HG03378 (cell line): ENCODE measurements around the gene COX10.
"Not testable (repeated sequence)": the region's sequence is repeated elsewhere in the genome, so short reads cannot be mapped to it uniquely, and the experiment has no call there.

Experiments used
- ATAC-seq: cut with Tn5 transposase; IDR thresholded peaks from one replicate; pipeline ENCODE4 v1.9.1; 2021; ENCODE audit warnings: mild to moderate bottlenecking, moderate library complexity; ENCODE audit not compliant: unreplicated experiment

Gene COX10

DNA sequence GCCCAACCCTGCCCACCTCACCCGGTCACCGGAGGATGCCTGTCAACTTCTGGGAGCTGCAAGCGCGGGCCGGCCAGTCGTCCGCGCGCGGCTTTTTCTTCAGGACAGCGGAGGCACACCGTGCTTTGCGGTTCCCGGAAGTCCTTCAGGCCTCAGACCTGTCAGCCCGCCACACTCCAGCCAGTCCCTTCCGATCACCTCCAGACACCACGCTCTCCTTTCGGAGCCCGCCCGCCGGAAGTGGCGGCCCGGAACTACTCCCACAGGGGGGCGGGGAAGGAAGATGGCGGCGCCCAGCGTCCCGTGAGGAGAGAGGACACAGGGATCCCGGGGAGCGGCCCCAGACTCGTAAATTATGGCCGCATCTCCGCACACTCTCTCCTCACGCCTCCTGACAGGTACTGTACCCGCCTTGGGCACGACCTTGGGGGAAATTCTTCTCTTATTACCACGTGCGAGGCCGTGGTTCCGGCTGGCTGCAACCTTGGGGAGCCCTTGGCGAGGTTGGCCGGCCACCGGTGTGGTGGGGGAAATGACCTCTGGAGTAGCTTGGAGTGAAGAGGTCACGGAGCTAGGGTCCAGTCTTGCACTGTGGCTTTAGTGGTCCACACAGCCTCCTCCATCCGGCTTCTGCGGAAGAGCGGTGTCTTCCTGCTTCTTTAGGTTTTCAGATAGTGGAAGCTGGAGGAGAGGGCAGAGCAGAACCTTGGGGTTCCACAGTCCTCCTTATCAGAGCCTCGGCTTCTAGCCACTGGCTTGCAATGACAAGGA is at the start of gene COX10:
TSS of gene COX10 (plus strand) at position 254 of the 771 bp plus-strand sequence. CDS start at position 356, 102 bp downstream.
- ATAC-seq, result peak; percentile 97

DNA sequence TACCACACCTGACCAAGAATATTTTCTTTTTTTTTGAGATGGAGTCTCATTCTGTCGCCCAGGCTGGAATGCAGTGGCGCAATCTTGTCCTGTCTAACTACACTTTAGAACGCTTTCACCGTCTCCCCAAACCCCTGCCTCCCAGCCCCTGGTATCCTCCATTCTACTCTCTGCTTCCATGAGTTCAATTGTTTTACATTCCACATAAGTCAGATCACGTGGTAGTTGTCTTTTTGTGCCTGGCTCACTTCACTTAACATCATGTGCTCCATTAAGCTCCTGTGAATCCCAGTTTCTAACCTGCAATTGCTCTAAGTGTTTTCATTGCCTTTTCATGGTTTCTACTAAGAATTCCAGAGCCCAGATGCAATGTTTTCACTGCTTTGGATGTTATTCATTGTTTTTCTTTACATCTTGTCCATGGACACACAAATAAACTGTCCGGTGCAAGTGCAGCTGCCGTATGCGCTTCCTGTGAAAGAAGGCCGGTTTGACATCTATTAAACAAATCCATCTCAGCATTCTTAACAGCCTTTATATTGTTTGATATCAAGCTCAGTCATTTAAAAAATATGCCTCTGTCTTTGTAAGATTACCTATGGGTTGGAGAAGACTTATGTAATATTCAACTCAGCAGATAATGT is 47.5 kb upstream of the COX10 start:
- not testable (repeated sequence) for ATAC-seq

DNA sequence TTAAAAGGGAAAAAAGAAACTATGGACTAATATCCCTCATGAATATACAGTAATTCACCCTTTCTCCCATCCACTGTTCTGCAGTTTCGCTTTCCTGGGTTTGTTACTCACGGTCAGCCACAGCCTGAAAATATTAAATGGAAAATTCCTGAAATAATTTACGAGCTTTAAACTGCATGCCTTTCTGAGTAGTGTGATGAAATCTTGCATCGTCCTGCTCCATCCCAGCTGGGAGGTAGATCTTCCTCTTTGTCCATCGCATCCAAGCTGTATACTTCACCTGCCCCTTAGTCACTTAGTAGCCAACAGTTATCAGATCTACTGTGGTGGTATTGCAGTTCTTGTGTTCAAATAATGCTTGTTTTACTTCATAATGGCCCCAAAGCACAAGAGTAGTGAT is 39.5 kb upstream of the COX10 start:
- not testable (repeated sequence) for ATAC-seq

- ATAC-seq, result no peak
Observed at GRCh38 chr17:14032234-14032633, 37.1 kb upstream of the COX10 start.

- ATAC-seq, result no peak
Observed at GRCh38 chr17:14033166-14033565, 36.1 kb upstream of the COX10 start.

DNA sequence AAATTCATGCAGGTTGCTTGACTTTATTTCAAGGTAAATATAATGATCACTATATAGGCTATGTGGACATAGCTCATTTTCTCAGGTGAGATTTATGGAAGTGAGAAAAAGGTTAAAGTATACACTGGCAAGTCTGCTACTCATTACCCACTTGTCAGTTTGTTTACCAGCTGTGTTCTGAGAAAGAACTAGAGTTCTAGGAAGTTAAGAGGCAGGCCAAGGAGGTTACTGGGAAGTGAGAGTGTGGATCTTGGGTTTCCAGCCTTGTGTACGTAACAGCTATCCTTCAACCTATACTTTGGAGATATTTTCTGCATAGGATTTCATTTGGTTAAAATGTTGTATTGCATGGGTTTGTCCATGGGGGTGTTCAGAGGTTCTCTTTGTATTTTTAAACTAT is 31.9 kb upstream of the COX10 start:
- no peak for ATAC-seq

DNA sequence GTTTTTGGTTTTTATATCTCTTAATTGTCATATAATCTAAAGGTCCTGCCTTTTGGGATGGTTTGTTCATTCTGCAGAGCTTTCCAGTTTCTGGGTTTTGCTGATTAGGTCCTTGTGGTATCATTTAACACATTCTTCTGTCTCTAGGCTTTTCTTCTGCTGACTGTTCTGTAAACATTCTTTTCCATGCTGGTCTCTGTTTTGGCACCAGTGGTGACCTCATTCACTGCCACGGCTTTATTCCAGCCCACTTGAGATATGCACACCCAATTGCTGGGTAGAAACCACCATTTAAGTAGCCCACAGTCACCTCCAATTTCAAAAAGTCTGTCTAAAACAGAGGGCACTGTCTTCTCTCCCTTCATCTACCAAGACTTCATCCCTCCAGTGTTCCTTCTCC is 31.1 kb upstream of the COX10 start:
- ATAC-seq, result no peak

- no peak for ATAC-seq
Observed at GRCh38 chr17:14042411-14042810, 26.9 kb upstream of the COX10 start.

GRCh38 chr17:14044702-14045101 is 24.6 kb upstream of the COX10 start:
- ATAC-seq, result no peak

- ATAC-seq, result no peak
Observed at GRCh38 chr17:14046978-14047377, 22.3 kb upstream of the COX10 start.

- no peak for ATAC-seq
Observed at GRCh38 chr17:14047591-14047990, 21.7 kb upstream of the COX10 start.

GRCh38 chr17:14048169-14048568 is 21.1 kb upstream of the COX10 start:
- no peak for ATAC-seq

- no peak for ATAC-seq
Observed at GRCh38 chr17:14050616-14051015, 18.7 kb upstream of the COX10 start.

GRCh38 chr17:14051692-14052091 is 17.6 kb upstream of the COX10 start:
- ATAC-seq, result no peak

- ATAC-seq, result no peak
Observed at GRCh38 chr17:14052886-14053615, 16.3 kb upstream of the COX10 start.

- no peak for ATAC-seq
Observed at GRCh38 chr17:14057591-14057990, 11.7 kb upstream of the COX10 start.

DNA sequence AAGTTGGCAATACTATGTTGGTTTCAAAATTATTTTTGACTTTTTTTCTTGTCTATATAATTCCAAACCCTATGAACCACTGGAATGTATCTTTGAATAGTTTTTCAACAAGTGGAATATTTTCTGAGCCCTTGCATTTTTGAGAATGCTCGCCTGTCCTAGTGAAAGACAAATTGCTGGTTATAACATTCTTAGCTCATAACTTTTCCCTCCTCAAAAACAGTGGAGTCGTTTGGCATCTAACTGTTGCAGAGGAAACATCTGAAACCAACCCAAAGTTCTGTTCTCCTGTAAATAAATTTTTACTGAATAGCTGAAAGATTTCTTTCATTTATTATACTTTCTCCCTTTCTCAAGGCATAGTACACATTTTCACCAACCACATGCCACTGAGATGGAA is 11.3 kb upstream of the COX10 start:
- ATAC-seq, result no peak

DNA sequence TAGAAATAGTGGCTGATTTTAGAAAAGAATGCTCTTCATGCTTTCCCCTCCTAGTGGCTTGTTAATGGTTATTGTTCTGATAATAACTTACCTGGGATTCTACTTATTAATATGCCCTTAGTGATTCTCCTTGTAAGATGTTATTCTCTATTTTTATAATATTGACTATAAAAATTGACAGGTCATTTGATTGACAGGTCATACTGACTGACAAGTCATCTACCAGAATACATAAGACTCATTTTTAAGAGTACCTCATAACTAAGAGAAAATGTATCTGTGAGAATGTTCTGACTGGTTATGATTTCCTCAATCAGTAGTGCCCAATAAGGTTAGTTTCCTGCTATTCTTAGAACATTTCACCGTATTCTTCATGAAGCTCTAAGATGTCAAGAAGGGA is 8.6 kb upstream of the COX10 start:
- ATAC-seq, result no peak

DNA sequence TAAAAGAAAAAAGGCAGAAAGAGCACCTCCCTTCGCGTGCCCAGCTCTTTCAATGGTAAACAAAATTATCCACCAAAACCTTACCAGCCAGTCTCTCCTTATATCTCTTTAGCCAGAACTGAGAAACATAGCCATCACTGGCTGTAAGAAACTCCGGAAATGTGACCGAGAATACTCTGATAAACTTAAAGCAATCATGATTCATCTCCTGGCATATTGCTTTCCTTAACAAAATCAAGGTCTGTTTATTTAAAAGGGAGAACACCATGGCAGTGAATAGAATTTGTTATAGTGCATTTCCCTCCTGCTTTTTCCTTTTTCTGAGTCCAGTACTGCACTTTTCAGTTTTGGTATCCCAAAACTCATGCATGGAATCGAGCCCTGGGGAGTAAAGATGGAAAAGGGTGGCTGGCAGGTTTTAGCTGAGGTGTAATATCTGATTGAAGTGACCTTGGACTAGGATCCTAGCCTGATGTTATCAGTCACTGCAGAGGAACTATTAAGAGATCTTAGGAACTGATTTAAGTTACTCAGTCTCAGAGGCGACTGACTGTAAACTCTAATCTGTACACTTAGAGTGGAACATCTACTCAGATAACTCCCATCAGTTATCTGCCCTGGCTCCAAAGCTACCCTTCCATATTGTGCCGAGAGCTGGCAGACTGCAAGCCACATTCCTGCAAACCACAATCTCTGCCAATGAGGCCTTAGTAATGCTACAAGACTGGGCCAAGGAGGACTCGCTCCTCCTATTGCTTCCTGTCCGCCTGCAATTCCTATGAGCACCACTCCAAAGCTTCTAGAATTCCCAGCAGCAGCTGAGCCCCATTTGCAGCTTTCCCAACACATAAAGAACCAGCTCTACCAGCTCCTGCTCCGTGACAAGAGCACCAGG is 7.4 kb upstream of the COX10 start:
- no peak for ATAC-seq

GRCh38 chr17:14067347-14067746 is 2.0 kb upstream of the COX10 start:
- no peak for ATAC-seq
